OCI-LY7 (cell line): ENCODE measurements around the gene ZNF277. TPM values are rescaled to one million over a fixed set of nuclear protein-coding genes. Genes with fewer than 3 reads are reported as not detected.

Experiments
- BruUV-seq: library from RNA; stranded (reverse); fragments of 400-500 nt; replicated peaks from 2 replicates; lab custom pipeline; 2021; lab: Mats Ljungman, UMichigan
- CTCF ChIA-PET: fragments of 300-600 bp; sonication (Branson Sonifier 250); formaldehyde crosslinking; loops from one replicate; lab custom pipeline; 2022; ENCODE audit warnings: antibody characterized with exemption; ENCODE audit not compliant: unreplicated experiment; lab: Charles Lee
- POLR2A ChIA-PET: fragments of 300-600 bp; sonication (Branson Sonifier 250); formaldehyde crosslinking; loops from one replicate; lab custom pipeline; 2022; ENCODE audit warnings: antibody characterized with exemption; lab: Charles Lee
- DNase-seq: peaks from one replicate; pipeline ENCODE4 v3.0.0-alpha.2; 2015; ENCODE audit warnings: low spot score
- H2AFZ ChIP-seq: fragments of 200-600 bp; sonication (generic), shearing (Covaris generic); 2 replicates; pipeline ENCODE4 v1.6.1; 2014; ENCODE audit warnings: mild to moderate bottlenecking, antibody characterized with exemption, low read length, moderate library complexity
- H3K27ac ChIP-seq: fragments of 200-600 bp; sonication (generic); 2 replicates; pipeline ENCODE4 v1.5.1; 2014; ENCODE audit warnings: mixed run types, low read depth, mild to moderate bottlenecking, moderate library complexity, low read length, inconsistent platforms; ENCODE audit not compliant: poor library complexity, severe bottlenecking
- H3K36me3 ChIP-seq: fragments of 200-600 bp; sonication (generic); 2 replicates; pipeline ENCODE4 v1.6.1; 2014; ENCODE audit warnings: mild to moderate bottlenecking, antibody characterized with exemption, low read length, moderate library complexity, mixed read lengths; ENCODE audit not compliant: insufficient read depth
- H3K4me1 ChIP-seq: fragments of 200-600 bp; sonication (generic); 2 replicates; pipeline ENCODE4 v1.5.1; 2014; ENCODE audit warnings: mild to moderate bottlenecking, low read length; ENCODE audit not compliant: insufficient read depth, poor library complexity, severe bottlenecking
- H3K4me2 ChIP-seq: fragments of 200-600 bp; sonication (generic); 2 replicates; pipeline ENCODE4 v1.6.1; 2014; ENCODE audit warnings: mild to moderate bottlenecking, low read length
- H3K4me3 ChIP-seq: fragments of 200-600 bp; sonication (generic); 2 replicates; pipeline ENCODE4 v1.5.1; 2014; ENCODE audit warnings: mild to moderate bottlenecking, low read depth, low read length; ENCODE audit not compliant: poor library complexity, severe bottlenecking
- H3K79me2 ChIP-seq: fragments of 200-600 bp; sonication (generic); 2 replicates; pipeline ENCODE4 v1.6.1; 2016; ENCODE audit warnings: low read depth, mild to moderate bottlenecking, low read length, moderate library complexity, mixed read lengths; ENCODE audit not compliant: insufficient read depth
- H3K9me2 ChIP-seq: fragments of 200-600 bp; sonication (generic); 2 replicates; pipeline ENCODE4 v1.6.1; 2016; ENCODE audit warnings: mild to moderate bottlenecking, low read length, mixed read lengths; ENCODE audit not compliant: insufficient read depth
- H3K9me3 ChIP-seq: fragments of 200-600 bp; sonication (generic); 2 replicates; pipeline ENCODE4 v1.6.1; 2014; ENCODE audit warnings: mild to moderate bottlenecking, mixed run types, low read length, mixed read lengths
- H4K20me1 ChIP-seq: fragments of 200-600 bp; sonication (generic); 2 replicates; pipeline ENCODE4 v1.6.1; 2014; ENCODE audit warnings: mild to moderate bottlenecking, antibody characterized with exemption, low read length, moderate library complexity, mixed read lengths; ENCODE audit not compliant: insufficient read depth
- EZH2phosphoT487 ChIP-seq: fragments of 200-600 bp; sonication (generic); IDR thresholded peaks from 2 replicates; pipeline ENCODE4 v1.6.1; 2018; ENCODE audit warnings: low read depth, borderline replicate concordance, mild to moderate bottlenecking, mixed run types, antibody characterized with exemption, low read length, moderate library complexity, mixed read lengths
- intact Hi-C: fragments of 100-400 bp; cut with micrococcal nuclease; formaldehyde crosslinking; loops from one replicate; pipeline ENCODE4 v1.10.0; 2022; ENCODE audit not compliant: unreplicated experiment
- total RNA-seq, 2 experiments: library from RNA; depleted of rRNA in 1 of 2; stranded (reverse); fragments of >200 nt in 1 of 2; shearing (Covaris generic) in 1 of 2; gene quantifications; 2 replicates each; pipeline ENCODE4 v1.2.3, GENCODE V29; 2014 to 2022
- TF ChIP-seq, protein P1 (sequence below): fragments of 200-600 bp; sonication (generic); conservative IDR thresholded peaks from 2 replicates; pipeline ENCODE4 v1.5.1; 2014; ENCODE audit warnings: mild to moderate bottlenecking, antibody characterized with exemption, low read length, moderate library complexity, mixed read lengths

The ZNF277 gene
- total RNA-seq, 2 experiments from 2014 or later: 18.1 to 20.5 TPM

DNA sequence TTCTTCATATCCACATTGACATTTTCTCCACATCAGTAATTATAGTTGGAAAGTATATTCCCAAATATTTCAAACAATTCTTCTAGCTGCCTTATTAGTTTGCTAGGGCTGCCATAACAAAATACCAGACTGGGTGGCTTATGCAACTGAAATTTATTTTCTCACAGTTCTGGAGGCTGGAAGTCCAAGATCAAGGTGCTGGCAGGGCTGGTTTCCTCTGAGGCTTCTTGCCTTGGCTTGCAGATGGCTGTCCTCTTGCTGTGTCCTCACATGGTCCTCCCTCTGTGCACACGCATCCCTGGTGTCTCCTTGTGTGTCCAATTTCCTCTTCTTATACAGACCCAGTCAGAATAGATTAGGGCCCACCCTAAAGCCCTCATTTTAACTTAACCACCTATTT is 34.8 kb upstream of the ZNF277 start:
- Histone ChIP-seq H3K27ac (no peak overlapping the region), H3K79me2 (no peaks in the 10 kb centered on the region), H3K4me3 (no peak overlapping the region), H3K4me1 (no peaks in the 10 kb centered on the region), H2AFZ (no peak overlapping the region), H3K4me2 (no peak overlapping the region), H3K9me3 (no peaks in the 10 kb centered on the region), H3K36me3 (no peaks in the 10 kb centered on the region), H3K9me2 (no peaks in the 10 kb centered on the region), H4K20me1 (no peaks in the 10 kb centered on the region)
- no peak for TF ChIP-seq EZH2phosphoT487
- TF ChIP-seq, protein P1, sequence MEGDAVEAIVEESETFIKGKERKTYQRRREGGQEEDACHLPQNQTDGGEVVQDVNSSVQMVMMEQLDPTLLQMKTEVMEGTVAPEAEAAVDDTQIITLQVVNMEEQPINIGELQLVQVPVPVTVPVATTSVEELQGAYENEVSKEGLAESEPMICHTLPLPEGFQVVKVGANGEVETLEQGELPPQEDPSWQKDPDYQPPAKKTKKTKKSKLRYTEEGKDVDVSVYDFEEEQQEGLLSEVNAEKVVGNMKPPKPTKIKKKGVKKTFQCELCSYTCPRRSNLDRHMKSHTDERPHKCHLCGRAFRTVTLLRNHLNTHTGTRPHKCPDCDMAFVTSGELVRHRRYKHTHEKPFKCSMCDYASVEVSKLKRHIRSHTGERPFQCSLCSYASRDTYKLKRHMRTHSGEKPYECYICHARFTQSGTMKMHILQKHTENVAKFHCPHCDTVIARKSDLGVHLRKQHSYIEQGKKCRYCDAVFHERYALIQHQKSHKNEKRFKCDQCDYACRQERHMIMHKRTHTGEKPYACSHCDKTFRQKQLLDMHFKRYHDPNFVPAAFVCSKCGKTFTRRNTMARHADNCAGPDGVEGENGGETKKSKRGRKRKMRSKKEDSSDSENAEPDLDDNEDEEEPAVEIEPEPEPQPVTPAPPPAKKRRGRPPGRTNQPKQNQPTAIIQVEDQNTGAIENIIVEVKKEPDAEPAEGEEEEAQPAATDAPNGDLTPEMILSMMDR: no peak
- ChIA-PET POLR2A (no interaction called here), CTCF (no interaction called here)
- intact Hi-C loops: no loop called here
- no TSS peak for BruUV-seq
- DNase-seq: no peak

DNA sequence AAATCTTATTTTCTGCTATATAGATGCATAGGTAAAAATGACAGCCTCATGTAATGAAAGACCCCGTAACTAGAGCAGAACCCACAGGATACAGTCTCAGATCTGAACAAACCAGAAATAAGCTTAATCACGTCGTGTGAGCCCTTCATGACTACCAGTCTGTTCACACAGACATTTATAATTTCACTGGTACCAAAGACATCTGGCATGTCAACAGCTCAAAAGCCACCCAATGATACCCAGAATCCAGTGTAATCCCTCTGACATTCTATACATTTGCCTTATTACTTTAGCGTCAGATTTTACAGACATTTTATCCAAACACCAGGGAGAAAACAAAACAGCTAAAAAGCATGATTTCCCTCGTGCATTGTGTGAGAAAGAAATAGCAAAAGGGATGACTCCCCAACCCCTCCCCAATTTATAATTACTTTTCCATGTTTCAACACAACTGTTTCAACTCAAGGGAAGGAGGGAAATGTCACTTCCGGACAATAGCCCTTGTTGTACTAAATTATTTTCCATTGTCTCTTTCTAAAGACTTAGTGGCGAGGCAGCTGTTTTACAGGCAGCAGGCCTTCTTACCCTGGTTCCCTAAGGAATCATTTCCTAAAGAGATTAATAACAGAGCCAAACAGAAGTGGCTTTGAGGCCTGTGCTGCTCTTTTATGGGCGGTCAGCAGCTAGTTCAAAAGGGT is 33.5 kb upstream of the ZNF277 start:
- Histone ChIP-seq H3K4me2 (no peak overlapping the region), H3K9me2 (no peaks in the 10 kb centered on the region), H3K79me2 (no peaks in the 10 kb centered on the region), H2AFZ (no peak overlapping the region), H3K4me1 (no peaks in the 10 kb centered on the region), H3K27ac (no peak overlapping the region), H3K9me3 (no peaks in the 10 kb centered on the region), H4K20me1 (no peaks in the 10 kb centered on the region), H3K4me3 (no peak overlapping the region), H3K36me3 (no peaks in the 10 kb centered on the region)
- TF ChIP-seq, protein P1: no peak
- no peak for TF ChIP-seq EZH2phosphoT487
- POLR2A ChIA-PET: no interaction called here
- intact Hi-C loops: no loop called here
- DNase-seq: no peak
- CTCF ChIA-PET: no interaction called here
- no TSS peak for BruUV-seq

DNA sequence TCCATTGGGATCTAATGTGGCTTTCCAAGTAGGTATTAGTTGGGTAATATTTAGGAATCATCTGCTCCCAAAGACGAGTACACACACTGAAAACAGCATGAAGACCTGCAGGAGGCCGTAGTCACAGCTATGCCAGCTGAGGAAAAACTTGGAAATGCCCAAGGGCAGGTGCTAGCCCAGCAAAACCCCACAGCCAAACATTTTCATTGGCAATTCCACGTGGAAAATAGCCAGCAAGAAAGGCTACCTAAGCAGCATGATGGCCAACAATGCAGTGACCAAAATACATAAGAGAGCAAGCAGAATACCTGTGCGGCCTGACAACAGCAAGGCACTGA is 33.0 kb upstream of the ZNF277 start:
- Histone ChIP-seq H3K36me3 (no peaks in the 10 kb centered on the region), H3K4me2 (no peak overlapping the region), H3K9me3 (no peaks in the 10 kb centered on the region), H2AFZ (no peak overlapping the region), H3K4me3 (no peak overlapping the region), H3K4me1 (no peaks in the 10 kb centered on the region), H3K79me2 (no peaks in the 10 kb centered on the region), H3K27ac (no peak overlapping the region), H3K9me2 (no peaks in the 10 kb centered on the region), H4K20me1 (no peaks in the 10 kb centered on the region)
- no peak for DNase-seq
- no TSS peak for BruUV-seq
- TF ChIP-seq EZH2phosphoT487: no peak
- TF ChIP-seq, protein P1: no peak
- ChIA-PET POLR2A (no interaction called here), CTCF (no interaction called here)
- intact Hi-C loops: no loop called here
